Loucy (cell line): ENCODE data around the gene MRPL2.

Experiments
- EZH2phosphoT487 ChIP-seq: fragments of 200-600 bp; IDR thresholded peaks from 2 replicates; pipeline ENCODE4 v1.6.1; 2018; ENCODE audit warnings: antibody characterized with exemption, mild to moderate bottlenecking, moderate library complexity, borderline replicate concordance
- TF ChIP-seq, protein P1 (sequence below): fragments of 200-600 bp; sonication (generic); conservative IDR thresholded peaks from 2 replicates; pipeline ENCODE4 v1.5.1; 2014; ENCODE audit warnings: mild to moderate bottlenecking, antibody characterized with exemption, low read length

DNA sequence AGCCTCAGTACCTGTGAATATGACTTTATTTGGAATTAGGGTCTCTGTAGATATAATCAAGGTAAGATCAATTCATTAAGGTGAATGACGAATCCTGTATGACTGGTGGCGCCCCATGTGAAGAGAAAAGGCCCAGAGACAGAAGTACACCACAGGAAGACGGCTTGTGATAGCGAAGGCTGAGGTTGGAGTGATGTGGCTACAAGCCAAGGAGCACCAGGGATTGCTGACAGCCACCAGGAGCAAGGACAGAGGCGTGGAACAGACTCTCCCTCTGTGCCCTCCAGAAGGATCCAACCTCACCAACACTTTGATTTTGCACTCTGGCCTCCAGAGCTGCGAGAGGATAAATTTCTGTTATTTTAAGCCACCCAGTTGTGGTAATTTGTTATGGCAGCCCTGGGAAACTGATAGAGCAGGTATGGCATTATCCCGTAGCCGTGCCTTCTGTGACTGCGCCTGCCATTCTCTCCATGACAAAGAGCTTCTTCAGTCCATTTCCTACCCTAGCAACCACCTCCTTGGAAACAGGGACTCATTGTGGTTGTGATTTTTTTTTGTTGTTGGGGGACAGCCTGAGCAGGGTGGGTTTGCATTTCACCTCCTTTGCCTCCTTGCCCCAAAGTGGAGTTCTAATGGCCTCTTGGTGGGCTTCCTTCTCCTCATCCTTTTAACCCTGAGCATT lies 46.4 kb upstream of the MRPL2 start:
- TF ChIP-seq, protein P1, sequence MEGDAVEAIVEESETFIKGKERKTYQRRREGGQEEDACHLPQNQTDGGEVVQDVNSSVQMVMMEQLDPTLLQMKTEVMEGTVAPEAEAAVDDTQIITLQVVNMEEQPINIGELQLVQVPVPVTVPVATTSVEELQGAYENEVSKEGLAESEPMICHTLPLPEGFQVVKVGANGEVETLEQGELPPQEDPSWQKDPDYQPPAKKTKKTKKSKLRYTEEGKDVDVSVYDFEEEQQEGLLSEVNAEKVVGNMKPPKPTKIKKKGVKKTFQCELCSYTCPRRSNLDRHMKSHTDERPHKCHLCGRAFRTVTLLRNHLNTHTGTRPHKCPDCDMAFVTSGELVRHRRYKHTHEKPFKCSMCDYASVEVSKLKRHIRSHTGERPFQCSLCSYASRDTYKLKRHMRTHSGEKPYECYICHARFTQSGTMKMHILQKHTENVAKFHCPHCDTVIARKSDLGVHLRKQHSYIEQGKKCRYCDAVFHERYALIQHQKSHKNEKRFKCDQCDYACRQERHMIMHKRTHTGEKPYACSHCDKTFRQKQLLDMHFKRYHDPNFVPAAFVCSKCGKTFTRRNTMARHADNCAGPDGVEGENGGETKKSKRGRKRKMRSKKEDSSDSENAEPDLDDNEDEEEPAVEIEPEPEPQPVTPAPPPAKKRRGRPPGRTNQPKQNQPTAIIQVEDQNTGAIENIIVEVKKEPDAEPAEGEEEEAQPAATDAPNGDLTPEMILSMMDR = no peak
- TF ChIP-seq EZH2phosphoT487 = no peak
